ENCODE results near the gene CYSLTR1.

DNA sequence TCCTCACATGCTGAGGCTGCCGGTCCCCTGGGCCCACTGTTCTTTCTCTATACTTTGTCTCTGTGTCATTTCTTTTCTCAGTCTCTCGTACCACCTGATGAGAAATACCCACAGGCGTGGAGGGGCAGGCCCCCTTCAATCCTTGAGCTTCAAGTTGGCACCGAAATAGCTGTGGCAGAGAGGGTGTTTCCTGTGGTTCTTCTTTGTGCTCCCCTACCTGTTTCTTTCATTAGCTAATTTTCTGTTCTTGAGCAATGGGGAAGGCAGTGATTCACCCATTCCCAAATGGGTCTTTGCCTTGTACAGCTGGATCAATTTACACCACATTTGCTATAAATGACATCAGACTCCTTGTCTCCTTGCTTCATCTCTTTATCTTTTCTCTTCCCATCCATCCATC lies 2.1 kb upstream of the CYSLTR1 start:
- TF ChIP-seq POLR2AphosphoS5 (IDR thresholded peaks at IDR 0.05; ENCODE audit: insufficient read depth in 1 of 2, low read depth in 1 of 2) (no peak), CTCF (IDR thresholded peaks at IDR 0.05) (no peak), POLR2A (IDR thresholded peaks at IDR 0.05) (no peak)
